ENCODE data around the gene TTLL3.

GRCh38 chr3:9866639-9867038 is 56.6 kb downstream of the TTLL3 start:
- TF ChIP-seq CTCF (IDR thresholded peaks at IDR 0.05; ENCODE audit: low read depth, low read length) (no peak), POLR2A (IDR thresholded peaks at IDR 0.05; ENCODE audit: extremely low read depth, insufficient read length) (no peak), MYC (IDR thresholded peaks at IDR 0.05; ENCODE audit: low read depth, low read length) (no peak)

Measured in NB4 (cell line).